GM19043 (cell line): Measurements from ENCODE around the gene TRPC6.
"Not testable (repeated sequence)": the region's sequence is repeated elsewhere in the genome, so short reads cannot be mapped to it uniquely, and the experiment has no call there.

Experiments used
- ATAC-seq: cut with Tn5 transposase; IDR thresholded peaks from one replicate; pipeline ENCODE4 v1.9.1; 2021; ENCODE audit warnings: low read depth; ENCODE audit not compliant: unreplicated experiment

The TRPC6 gene

DNA sequence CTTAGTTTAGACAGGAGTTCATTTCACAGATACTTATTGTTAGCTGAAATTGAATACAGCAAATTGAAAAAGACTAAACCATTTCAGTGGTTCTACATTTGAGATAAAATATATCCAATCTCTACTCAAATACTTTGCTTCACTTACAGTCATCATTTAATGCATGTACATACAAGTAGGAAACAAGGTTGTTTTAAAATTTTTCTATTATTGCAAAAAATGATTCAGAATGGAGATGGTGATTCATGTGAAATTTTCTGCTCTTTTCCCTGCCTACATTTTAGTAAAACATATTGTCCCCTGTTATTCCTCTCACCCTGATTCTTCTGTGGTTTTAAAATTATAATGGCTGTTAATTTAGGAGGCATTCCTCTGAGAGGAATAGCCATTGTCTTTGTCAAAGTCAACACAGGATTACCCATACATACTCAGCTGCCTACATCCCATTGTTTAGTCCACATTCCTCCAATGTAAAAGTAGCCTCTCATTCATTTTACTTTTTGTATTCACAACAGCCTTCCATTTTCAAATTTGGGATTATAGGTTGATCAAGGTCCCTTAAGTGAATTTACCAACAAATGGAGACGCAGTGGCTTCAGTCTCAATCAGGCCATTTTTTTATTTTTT lies 60.1 kb downstream of the TRPC6 start:
- ATAC-seq: no peak

DNA sequence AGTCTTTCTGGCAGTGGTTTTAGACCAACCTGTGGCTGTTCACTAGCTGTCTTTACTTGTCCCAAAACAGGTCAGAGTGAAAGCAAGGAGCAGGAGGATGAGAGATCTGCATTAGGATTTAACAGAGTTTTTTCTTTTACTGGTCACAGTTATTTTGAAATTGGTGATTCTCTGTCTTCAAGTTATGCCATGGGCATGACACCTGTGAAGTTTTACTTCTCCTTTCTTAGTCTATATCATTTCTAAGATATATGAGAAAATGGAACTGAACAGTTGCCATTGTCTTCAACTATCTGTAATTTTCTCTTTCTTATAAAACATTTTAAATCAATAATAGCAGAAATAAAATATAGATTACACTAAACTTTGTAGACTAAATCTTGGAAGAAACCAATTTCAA lies 60.6 kb downstream of the TRPC6 start:
- ATAC-seq: no peak

DNA sequence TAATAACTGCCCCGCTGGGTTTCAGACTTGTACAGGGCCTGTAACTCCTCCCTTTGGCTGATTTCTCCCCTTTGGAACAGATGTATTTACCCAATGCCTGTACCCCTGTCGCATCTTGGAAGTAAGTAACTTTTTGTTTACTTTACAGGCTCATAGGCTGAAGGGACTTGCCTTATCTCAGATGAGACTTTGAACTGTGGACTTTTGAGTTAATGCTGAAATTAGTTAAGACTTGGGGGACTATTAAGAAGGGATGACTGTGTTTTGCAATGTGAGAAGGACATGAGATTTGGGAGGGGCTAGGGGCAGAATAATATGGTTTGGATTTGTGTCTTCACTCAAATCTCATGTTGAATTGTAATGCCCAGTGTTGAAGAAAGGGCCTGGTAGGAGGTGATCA lies 62.0 kb downstream of the TRPC6 start:
- no peak for ATAC-seq

DNA sequence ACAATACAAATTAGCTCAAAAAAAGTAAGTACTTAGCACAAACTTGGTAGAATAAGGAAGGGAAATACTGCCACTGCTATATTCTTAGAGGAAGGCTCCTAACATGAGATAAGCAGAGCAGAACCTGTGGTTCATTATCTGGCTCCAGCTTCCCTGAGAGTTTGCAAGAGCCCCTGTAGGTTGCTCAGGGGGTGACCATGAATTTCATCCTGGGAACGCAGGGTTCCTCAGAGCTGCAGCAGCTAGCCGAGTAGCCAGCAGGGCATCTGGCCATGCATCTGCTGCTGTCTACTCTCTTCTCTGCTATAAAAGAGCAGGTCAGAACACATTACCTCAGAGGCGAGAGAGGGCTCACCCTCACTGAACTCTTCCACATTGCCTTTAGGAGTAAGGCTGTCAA lies 67.3 kb downstream of the TRPC6 start:
- no peak for ATAC-seq

DNA sequence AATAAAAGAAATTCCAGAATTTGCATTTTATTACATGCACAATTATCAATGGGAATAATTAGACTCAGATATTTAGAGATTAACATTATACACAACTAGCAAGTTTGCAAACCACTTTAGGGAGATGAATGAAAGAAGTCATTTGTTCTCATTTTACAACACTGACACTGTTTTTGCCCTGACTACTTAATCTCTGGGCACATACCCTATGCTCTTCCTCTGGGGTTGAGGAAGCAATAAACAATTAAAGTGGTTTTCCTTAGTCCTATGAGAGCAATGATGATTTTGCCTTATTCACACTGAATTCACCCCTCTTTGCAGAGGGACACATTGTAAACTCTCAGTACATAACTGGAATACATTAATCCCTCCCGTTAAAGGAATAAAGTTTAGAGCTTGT lies 72.7 kb downstream of the TRPC6 start:
- no peak for ATAC-seq

DNA sequence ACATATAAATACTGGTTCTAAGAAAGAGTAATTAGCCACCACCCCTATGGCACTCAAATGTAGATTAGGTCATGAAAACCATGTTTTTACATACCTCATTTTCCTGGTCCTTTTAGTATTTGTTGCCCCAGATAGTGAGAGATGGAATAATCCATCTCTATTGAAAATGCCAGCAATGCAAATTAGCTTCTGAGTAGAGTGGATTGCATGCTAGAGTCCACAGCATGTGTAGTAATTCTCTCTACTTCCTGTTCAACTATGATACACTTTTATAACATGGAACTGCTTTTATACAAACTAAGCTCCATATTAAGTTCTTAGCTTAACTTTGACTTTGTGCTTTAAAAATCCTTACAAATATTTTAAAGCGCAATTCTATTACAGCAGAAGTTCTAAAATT lies 73.2 kb downstream of the TRPC6 start:
- ATAC-seq: no peak

DNA sequence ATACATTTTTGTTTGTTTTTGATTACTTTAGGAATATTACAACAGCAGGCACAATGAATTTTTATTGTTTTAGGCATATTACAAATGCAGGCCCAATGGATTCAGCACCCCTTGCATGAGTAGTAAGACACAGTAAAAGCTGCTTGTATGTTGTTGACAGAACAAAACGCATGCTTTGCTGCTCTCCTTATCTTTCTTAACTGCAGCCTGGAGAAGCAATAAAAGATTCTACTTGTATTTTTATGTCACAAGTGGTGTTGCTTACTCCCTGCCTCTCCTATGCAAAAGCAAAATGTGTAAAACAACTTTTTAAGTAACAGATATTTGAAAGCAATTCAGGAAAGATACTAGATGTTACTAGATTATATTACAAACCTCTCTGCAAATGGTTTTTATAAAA lies 73.9 kb downstream of the TRPC6 start:
- no peak for ATAC-seq

DNA sequence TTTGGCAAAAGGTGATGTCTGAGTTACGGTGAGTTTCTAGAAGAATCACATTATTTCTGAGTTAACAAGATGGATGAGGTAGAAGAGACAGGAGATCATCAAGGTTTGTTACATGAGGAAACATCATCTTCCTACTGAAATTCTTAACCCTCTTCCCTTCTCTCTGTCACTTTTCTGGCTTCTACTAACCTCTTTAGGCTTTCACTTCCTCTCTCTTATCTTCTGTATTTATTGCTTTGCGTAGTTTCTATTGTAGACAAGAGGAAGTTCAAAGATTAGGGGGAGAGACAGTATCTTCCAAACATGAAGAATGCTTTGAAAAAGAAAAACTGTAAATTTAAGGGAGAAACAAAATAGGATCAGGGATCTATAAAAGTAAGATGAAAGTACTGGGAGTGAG lies 75.4 kb downstream of the TRPC6 start:
- no peak for ATAC-seq

DNA sequence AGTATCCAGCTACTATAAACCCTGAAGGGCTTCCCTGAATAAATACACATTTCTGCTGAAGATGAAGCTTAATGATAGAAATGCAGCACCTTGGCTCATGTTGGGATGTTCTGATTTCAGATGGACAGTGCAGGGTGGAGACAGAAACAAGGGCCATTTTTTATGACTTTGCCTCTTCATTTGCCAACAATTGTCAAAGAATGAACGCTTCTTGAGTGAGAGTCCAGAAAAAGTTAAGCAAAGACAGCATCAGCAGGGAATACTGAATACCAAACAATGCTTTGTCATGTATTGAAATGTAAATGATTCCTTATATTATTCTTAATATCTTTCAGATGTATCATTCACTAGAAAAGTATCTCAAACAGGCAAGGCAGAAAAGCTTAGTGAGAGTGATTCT lies 84.9 kb downstream of the TRPC6 start:
- no peak for ATAC-seq

DNA sequence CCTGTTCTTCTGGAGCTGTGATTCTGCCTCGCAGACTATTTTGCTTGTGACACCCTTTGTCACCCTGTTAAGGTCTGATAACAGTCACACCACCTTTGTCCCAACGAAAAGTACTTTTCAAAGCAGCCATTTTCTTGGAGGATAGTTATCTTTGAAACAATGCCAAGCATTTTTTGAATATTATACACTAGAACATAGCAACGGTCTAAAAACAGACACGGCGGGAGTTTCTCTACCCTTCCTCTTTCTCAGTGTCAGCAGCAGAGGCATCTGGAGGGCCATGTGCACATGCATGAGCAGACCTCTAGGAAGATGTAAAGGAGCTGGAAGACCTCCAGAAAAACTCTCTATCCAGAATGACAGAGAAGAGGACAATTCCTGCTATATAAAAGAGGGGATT lies 86.5 kb downstream of the TRPC6 start:
- no peak for ATAC-seq

DNA sequence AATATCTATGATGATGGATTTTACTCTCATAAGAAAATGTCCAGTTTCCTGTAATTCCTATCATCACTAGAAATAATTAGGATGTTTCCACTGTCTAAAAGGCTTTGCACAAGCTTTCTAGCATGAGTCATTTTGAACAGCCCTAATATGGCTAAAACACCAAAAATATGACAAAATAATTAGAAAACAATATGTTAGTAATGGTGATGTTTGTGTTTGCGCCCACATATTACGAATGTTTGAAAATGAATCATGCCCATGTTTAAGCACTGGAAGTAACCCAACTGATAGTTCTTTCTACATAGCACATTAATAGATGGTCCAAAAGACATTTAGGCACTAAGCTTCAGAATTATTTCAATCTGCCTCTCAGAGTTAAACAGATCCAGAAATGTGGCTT lies 96.0 kb downstream of the TRPC6 start:
- no peak for ATAC-seq

DNA sequence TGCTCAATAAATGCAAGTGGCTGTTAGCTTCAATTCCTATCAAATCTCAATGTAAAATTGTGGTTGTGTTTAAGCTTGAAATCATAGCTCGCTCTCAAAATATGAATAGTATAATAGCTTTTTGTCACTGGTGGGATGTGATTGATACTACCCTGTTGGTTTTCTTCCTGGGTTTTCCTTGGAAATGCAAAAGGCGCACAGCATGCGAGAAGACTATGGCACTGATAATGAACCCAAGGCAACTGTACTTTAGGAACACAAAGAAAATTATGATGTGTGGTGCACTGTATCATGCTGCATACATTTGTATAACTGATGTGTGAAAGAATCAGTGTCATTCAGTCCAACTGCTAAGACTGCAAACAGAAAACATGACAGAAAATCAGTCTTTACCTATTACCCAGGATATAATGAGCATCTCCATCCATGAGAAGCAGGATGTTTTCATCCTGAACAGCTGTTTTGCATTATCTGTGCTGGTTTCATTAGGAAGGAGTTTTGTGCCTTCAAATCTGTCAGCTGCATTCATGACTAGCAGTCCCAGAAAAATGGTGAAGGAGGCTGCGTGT lies 101.2 kb downstream of the TRPC6 start:
- ATAC-seq: no peak

DNA sequence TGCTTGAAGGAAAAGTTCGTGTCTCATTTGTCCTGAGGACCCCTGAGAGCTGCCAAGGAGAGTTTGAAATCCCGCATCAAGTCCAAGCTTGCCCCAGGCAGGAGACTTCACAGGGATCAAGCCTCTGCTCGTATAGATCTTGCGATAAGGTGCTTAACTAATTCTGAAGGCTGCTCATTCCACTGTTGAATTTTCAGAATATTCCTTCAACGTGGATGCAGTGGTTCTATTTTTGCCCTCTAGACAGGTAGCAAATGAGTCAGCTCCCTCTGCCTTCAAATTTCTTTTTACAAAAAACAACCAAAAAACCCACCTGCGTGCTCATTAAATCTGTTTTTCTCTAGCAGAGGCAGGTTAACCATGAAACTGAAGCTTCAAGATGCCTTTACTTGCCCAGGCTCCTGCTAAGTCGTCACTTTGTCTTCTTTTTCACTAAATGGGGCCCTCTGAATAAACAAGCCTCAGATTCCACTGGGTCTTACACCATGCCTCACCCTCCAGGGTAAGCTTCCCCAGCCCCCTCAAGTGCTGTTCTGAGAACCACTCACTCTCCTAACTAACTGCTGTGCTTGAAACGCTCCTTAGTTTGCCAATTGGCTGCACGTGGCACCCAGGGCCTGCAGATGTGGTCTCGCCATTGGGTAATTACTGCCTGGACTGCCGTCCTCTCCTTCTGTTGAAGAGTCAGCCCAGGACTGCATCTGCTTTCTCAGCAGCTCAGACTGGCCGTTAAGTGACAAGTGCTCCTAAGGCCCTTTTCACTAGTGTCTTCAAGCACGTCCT lies 105.0 kb downstream of the TRPC6 start:
- ATAC-seq: no peak

DNA sequence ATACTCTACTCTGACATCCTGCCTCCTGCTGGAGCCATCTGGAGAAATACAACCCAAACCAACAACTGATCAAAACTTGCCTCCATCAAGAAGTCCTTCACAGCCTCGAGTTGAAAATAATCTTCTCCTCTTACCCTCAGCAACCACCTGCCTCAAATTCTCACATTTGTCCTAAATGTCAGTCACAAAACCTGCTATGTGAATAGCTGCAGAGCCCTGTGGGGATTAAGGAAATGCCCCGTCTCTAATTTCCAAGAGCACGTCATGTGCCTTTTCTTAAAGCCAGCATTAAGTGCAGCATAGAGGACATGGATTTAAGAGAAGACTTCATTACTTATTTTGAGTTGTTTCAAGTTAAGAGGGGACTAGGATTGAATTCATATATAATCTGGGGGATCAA lies 105.9 kb downstream of the TRPC6 start:
- ATAC-seq: no peak

DNA sequence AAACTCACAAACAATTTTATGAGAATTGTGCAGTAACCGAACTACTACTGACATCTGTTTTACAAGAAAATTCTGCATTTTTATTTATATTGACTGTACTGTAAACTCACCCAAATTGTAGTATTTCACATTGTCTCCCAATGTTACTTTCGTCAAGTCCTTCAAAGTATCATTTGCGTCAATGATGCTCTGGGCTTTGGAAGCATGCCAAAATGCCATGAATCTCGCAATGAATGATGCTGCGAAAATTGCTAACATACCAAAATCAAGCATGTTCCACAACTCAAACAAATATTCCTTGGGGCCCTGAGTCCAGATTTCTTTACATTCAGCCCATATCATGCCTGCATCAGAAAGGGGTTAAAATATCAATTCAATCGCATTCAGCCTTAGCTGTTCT lies 107.6 kb downstream of the TRPC6 start:
- ATAC-seq: no peak

DNA sequence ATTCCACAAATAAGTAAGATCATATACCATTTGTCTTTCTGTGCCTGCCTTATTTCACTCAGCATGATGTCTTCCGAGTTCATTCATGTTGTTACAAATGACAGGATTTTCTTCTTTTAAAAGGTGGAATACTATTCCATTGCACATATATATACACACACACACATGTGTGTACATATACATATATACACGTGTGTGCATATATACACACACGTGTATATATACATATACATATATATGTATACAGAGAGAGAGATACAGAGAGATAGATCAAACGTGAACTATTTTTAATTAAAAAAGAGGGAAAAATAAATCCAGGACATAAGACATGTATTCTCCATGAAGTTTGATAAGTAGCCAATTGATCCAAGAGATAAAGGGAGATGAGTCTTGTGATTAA lies 108.1 kb downstream of the TRPC6 start:
- no peak for ATAC-seq

DNA sequence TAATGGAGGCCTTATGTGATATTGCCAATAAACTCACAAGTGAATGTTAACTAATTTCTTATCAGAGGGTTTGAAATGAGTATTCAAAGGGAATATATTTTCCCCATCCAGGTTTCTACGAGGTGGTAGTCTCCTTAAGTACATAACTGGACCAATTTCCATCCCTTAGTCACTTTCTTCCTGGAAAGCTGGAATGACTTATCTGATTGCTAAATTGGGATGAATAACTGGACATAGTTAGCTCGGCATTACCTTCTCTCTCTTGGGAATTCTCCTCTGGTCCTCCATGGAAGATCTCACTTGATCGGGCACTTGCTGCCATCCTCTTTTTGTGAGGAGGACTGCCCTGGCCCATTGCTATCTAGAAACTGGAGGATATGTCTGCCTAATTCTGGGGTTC lies 109.1 kb downstream of the TRPC6 start:
- no peak for ATAC-seq

DNA sequence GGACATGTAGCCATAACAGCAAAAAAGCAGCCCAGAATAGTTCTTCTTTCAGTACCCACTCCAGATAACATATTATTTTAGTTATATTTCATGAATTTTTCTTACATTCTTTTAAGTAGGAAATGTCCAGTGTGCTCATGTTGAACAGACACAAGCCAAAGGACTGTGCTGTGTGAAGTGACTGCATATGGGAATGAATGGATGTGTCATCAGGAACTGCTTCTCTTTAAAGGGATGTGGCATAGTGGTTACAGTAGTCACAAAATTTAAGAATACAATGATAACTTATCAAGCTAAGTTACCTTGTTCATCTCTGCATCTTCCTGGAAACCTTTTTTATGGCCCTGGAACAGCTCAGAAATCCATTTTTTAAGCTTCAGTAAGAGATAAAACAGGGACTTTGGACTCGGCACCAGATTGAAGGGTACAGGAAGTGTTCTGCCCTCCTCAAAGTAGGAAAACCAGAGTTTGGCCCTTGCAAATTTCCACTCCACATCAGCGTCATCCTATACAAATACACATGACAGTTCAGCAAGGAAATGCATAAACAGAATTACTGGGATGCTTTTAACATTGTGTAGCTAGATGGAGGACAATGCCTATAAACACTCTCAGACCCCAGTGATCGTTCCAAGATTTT lies 112.8 kb downstream of the TRPC6 start:
- ATAC-seq: no peak

DNA sequence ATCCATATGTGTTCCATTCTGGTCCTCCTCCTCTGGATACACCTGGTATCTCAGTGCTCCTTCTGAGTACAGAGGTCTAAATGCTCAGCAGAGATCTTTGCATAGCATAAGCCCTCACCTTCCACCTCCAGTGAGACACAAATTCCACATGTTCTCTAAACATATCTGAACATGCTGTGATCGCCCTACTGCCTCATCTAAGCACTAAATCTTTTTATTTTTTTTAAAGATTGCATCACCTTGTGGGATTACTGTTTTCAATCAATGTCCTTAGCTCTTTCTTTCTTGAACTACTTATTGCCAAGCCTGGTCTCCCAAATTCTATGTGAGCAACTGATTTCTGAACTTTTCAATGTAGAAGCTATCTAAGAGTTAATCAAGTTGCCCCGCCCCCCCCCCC lies 113.4 kb downstream of the TRPC6 start:
- no peak for ATAC-seq

DNA sequence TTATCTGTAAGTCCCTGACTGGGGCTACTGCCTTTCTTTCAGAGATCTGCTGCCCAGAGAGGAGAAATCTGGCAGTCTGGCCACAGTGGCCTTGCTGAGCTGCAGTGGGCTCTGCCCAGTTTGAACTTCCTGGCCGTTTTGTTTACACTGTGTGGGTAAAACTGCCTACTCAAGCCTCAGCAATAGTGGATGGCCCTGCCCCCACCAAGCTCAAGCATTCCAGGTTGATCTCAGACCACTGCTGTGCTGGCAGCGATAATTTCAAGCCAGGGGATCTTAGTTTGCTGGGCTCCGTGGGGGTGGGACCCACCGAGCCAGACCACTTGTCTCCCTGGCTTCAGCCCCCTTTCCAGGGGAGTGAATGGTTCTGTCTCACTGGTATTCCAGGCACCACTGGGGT lies 117.5 kb downstream of the TRPC6 start:
- no peak for ATAC-seq

DNA sequence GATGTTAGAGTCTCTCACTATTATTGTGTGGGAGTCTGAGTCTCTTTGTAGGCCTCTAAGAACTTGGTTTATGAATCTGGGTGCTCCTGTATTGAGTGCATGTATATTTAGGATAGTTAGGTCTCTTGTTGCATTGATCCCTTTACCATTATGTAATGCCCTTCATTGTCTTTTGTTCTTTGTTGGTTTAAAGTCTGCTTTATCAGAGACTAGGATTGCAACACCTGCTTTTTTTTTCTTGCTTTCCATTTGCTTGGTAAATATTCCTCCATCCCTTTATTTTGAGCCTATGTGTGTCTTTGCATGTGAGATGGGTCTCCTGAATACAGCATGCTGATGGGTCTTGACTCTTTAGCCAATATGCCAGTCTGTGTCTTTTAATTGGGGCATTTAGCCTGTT lies 119.4 kb downstream of the TRPC6 start:
- ATAC-seq: not testable (repeated sequence)

DNA sequence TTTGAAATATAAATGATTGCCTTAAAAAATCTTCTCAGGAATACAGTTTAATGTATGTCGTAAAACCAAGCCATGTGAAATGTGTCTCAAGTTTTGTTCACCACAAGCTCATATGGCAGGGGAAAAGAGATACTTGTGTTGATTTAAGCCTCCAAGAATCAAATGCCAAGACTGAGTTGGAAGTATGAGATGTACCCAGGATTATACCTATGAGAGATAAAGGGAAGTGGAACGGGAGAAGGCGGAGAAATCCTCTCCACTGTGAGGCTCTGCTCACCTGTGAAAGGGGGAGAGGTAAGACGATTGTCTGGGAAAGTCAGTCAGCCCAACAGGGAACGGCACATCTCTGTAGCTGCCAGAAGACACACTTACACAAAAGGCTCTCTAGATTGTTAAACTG lies 124.8 kb downstream of the TRPC6 start:
- ATAC-seq: no peak
